H1 (cell line): ENCODE results near the gene MID1.

Experiments used
- CTCF ChIP-seq, 3 experiments: IDR thresholded peaks; 1 replicate in 2 of 3; 2 replicates in 1 of 3; pipeline versions ENCODE4 v1.5.1 to v1.6.1; 2011; ENCODE audit warnings: low read length in 3 of 3, mild to moderate bottlenecking in 3 of 3, inconsistent platforms in 2 of 3, low read depth in 1 of 3, moderate library complexity in 1 of 3; ENCODE audit not compliant: insufficient read depth in 1 of 3; ENCODE audit errors: control extremely low read depth in 1 of 3
- JUND ChIP-seq: IDR thresholded peaks from 2 replicates; pipeline ENCODE4 v1.6.1; 2011; ENCODE audit warnings: mild to moderate bottlenecking, improper control_type of control experiment, low read length

DNA sequence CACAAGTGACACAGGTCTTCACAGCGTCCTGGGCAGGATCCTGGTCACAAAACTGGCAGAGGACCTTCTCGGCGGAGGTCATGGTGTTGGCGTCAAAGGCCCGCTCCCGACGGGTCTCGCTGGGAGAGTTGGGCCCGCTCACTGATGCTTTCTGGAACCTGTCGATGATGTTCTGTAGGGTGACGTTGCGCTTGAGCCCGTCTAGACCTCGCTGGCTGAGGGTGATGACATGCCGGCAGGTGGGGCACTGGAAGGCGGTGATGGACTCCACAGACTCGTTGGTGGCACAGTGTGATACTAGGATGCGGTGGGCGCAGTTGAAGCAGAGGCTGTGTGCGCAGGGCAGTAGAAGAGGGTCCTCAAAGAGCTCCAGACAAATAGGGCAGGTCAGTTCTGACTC is 53.2 kb downstream of the MID1 start:
- TF ChIP-seq CTCF (IDR thresholded peaks at IDR 0.05; ENCODE audit: control extremely low read depth in 1 of 3, insufficient read depth in 1 of 3, low read depth in 1 of 3, low read length in 3 of 3) (no peak), JUND (no peak)
